GM12865 (cell line): ENCODE data around the gene LHFPL6.

ENCODE experiments used
- DNase-seq: peaks from one replicate; pipeline ENCODE4 v3.0.0; 2010; ENCODE audit warnings: low read depth
- H3K4me3 ChIP-seq: 2 replicates; pipeline ENCODE4 v1.5.1; 2011; ENCODE audit warnings: mild to moderate bottlenecking, low read depth, low read length, control low read depth
- TF ChIP-seq, protein P1 (sequence below): IDR thresholded peaks from 2 replicates; pipeline ENCODE4 v1.5.1; 2011; ENCODE audit warnings: low read length, control low read depth, low read depth, inconsistent platforms; ENCODE audit not compliant: insufficient read depth; ENCODE audit errors: missing control alignments

The LHFPL6 gene

DNA sequence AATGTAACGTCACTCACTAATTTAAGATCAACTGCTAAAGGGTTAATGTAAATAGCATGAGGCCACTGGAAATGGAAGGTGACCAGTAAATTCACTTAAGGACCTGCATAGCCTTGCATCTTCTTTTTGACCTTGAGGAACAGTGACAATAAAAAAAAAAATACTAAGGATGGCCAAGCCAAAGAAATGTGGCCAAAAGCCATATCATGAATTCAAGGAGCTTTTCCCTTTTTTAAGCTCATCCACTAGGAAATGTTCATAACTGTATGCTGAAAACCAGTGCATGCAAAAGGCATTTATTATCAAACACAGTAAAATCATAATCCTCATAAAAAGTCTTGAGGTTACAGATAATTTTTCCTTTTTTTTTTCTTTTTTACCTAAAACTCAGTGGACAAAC, 77.5 kb downstream of the LHFPL6 start:
- H3K4me3 ChIP-seq, result no peak overlapping the region
- no peak for DNase-seq
- TF ChIP-seq, protein P1, sequence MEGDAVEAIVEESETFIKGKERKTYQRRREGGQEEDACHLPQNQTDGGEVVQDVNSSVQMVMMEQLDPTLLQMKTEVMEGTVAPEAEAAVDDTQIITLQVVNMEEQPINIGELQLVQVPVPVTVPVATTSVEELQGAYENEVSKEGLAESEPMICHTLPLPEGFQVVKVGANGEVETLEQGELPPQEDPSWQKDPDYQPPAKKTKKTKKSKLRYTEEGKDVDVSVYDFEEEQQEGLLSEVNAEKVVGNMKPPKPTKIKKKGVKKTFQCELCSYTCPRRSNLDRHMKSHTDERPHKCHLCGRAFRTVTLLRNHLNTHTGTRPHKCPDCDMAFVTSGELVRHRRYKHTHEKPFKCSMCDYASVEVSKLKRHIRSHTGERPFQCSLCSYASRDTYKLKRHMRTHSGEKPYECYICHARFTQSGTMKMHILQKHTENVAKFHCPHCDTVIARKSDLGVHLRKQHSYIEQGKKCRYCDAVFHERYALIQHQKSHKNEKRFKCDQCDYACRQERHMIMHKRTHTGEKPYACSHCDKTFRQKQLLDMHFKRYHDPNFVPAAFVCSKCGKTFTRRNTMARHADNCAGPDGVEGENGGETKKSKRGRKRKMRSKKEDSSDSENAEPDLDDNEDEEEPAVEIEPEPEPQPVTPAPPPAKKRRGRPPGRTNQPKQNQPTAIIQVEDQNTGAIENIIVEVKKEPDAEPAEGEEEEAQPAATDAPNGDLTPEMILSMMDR, result no peak

DNA sequence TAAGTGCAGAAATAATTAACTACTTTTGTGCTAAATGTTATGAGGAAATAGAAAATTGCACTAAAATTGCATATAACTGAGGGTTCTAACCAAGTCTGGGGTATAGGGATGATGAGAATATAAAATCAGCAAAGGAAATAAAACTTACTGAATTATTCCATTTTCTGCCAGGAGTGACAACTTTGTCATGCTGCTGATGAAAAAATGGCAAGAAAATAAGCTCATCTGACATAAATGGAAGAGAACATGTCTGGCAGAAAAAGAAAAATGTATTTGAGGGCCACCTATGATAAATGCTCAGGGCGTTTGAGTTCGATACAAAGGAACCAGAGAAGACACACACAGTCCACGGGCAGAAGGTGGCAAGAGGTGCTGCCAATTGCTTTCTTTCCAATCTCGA, 78.2 kb downstream of the LHFPL6 start:
- TF ChIP-seq, protein P1, result no peak
- no peak overlapping the region for H3K4me3 ChIP-seq
- no peak for DNase-seq

DNA sequence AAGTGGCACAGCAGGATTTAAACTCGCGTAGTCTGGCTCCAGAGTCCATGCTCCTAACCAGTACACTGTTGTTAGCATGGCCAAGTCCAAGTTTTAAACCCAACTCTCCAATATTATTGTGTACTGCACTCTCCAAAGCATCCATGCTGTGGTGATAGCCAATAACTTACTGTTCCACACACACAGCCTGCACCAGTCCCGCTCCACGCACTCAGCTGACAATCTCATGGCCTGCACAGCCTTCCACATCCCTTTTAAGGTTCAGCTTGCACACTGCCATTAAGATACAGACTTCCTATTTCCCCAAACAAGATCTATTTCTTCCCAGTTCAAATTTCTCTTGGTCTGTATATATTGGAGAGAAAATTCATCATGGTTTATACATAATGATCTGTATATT, 80.7 kb downstream of the LHFPL6 start:
- TF ChIP-seq, protein P1, result no peak
- DNase-seq, result no peak
- H3K4me3 ChIP-seq, result no peak overlapping the region

DNA sequence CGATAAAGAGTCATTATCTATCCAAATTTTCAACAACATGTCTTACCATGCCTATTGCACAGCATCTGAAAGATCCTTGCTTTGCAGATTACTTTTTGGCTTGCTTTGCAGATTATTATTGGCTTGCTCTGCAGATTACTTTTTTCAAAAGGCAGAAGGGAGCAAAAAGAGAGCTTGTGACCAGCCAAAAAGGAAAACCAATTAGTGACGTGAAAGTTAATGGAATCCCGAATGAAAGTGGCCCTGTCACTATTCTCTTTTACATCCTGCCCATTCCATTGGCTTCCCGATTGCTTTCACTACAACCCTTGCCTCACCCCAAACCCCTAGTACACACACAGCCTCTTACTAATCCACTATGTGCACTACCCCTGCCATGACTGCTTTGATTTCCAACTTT, 81.3 kb downstream of the LHFPL6 start:
- TF ChIP-seq, protein P1, result no peak
- DNase-seq, result no peak
- H3K4me3 ChIP-seq, result no peak overlapping the region

DNA sequence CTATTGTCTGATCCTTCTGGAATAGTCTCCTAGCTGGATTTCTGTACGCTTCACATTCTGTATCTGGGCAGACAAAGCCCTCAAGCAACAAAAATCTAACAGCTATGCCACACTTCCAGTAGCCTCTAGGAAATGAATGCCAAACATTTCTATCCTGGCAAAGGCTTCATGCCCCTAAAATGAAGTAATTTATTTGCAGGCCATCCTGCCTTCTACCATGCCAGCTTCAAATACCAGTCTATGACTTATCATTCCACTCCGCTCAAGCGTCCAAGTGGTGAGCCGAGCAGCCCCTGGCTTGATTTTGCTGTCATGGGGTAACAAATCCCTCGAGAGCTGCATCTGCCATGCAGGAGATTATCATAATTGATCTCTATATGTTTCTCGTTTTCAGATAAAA, 86.9 kb downstream of the LHFPL6 start:
- TF ChIP-seq, protein P1, result no peak
- no peak for DNase-seq
- no peak overlapping the region for H3K4me3 ChIP-seq

DNA sequence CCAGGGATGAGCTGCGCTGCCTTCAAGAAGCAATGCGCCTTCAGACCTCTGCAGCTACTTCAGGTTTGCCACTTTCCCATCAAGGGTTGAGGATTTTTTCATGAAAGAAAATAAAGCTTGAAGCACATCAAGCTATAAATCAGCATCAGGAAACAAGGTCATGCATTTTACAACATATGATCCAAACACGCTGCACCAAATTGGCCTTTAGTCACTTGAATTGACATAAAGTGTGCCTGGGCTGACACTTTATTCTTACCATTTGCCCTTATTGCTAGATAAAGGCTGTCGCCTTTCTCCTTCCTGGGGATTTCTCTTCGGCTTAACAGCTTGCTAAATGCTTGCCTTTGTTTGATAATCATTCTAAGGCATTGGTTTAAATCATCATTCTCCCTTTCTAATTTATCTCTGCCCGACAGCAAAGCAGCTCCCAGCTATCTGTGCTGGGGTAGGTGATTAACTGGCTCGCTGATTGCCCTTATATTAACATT, 87.7 kb downstream of the LHFPL6 start:
- TF ChIP-seq, protein P1, result no peak
- DNase-seq, result no peak

DNA sequence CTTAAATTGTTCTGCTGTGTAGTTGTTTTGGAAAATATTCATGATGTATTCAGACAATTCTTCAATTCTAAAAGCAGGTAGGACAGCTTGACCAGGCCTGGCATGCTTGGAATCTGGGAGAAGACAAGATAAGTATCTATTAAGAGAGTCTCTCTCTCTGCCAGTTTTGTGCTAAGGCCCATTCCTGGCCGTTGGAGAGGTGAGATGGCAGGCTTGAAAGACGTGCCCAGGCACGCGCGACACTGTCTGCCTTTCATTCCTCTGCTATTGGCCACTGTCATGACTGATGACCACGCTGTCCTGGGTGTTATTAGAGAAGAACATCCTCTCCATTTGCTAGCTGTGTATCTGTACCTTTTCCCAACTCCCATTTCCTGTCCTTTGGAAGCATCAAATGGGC, 90.3 kb downstream of the LHFPL6 start:
- no peak for DNase-seq
- TF ChIP-seq, protein P1, result no peak
- H3K4me3 ChIP-seq, result no peak overlapping the region

More for the DNA sequence above, 87.7 kb downstream of the LHFPL6 start:
- no peak overlapping the region for H3K4me3 ChIP-seq
